D721Med (cell line): ENCODE measurements around the gene UGT1A4.

ENCODE experiments used
- DNase-seq: peaks from one replicate; pipeline ENCODE4 v3.0.0; 2011; ENCODE audit warnings: low spot score; ENCODE audit not compliant: insufficient read length
- FAIRE-seq: peaks from 2 replicates; lab custom pipeline; 2011; peaks lifted over from hg19 to GRCh38; lab: Jason Lieb, UNC
- CTCF ChIP-seq: IDR thresholded peaks from 2 replicates; pipeline ENCODE4 v1.5.1; 2012; ENCODE audit warnings: mild to moderate bottlenecking, control low read depth; ENCODE audit not compliant: insufficient read depth; ENCODE audit errors: missing control alignments

Gene UGT1A4

GRCh38 chr2:233817361-233817911, 98.9 kb downstream of the UGT1A4 start:
- FAIRE-seq (no peak), DNase-seq (no peak)
- no peak for TF ChIP-seq CTCF

GRCh38 chr2:233817995-233818638, 99.6 kb downstream of the UGT1A4 start:
- FAIRE-seq (no peak), DNase-seq (no peak)
- TF ChIP-seq CTCF = no peak

GRCh38 chr2:233818639-233819621, 100.4 kb downstream of the UGT1A4 start:
- DNase-seq = no peak
- no peak for FAIRE-seq
- no peak for TF ChIP-seq CTCF

GRCh38 chr2:233819884-233820773, 101.6 kb downstream of the UGT1A4 start:
- no peak for TF ChIP-seq CTCF
- DNase-seq = no peak
- no peak for FAIRE-seq

GRCh38 chr2:233820774-233821105, 102.2 kb downstream of the UGT1A4 start:
- DNase-seq (no peak), FAIRE-seq (no peak)
- no peak for TF ChIP-seq CTCF

GRCh38 chr2:233821196-233821595, 102.7 kb downstream of the UGT1A4 start:
- no peak for TF ChIP-seq CTCF
- DNase-seq (no peak), FAIRE-seq (no peak)
